Ishikawa (cell line): Measurements from ENCODE around the gene COPA.

Source experiments
- CEBPB ChIP-seq: IDR thresholded peaks from 2 replicates; pipeline ENCODE4 v1.6.1; 2012
- CREB1 ChIP-seq: IDR thresholded peaks from 2 replicates; pipeline ENCODE4 v1.6.1; 2012; ENCODE audit warnings: low read depth
- EGR1 ChIP-seq: IDR thresholded peaks from 2 replicates; pipeline ENCODE4 v1.6.1; 2012
- EP300 ChIP-seq: IDR thresholded peaks from 2 replicates; pipeline ENCODE4 v1.6.1; 2012; ENCODE audit warnings: borderline replicate concordance
- FOXM1 ChIP-seq: IDR thresholded peaks from 2 replicates; pipeline ENCODE4 v1.6.1; 2012; ENCODE audit warnings: low read depth, borderline replicate concordance
- MAX ChIP-seq: IDR thresholded peaks from 2 replicates; pipeline ENCODE4 v1.6.1; 2012
- NFIC ChIP-seq: IDR thresholded peaks from 2 replicates; pipeline ENCODE4 v1.6.1; 2012
- RAD21 ChIP-seq: IDR thresholded peaks from 2 replicates; pipeline ENCODE4 v1.6.1; 2012; ENCODE audit warnings: low read depth
- REST ChIP-seq: IDR thresholded peaks from 2 replicates; pipeline ENCODE4 v1.6.1; 2012; ENCODE audit warnings: low read depth, mild to moderate bottlenecking
- TAF1 ChIP-seq: IDR thresholded peaks from 2 replicates; pipeline ENCODE4 v1.6.1; 2012; ENCODE audit warnings: low read depth, mild to moderate bottlenecking
- TCF12 ChIP-seq: IDR thresholded peaks from 2 replicates; pipeline ENCODE4 v1.6.1; 2012; ENCODE audit warnings: low read depth
- TEAD4 ChIP-seq: IDR thresholded peaks from 2 replicates; pipeline ENCODE4 v1.6.1; 2012
- USF1 ChIP-seq: IDR thresholded peaks from 2 replicates; pipeline ENCODE4 v1.6.1; 2012
- YY1 ChIP-seq: IDR thresholded peaks from 2 replicates; pipeline ENCODE4 v1.6.1; 2012; ENCODE audit warnings: low read depth
- ZBTB7A ChIP-seq: IDR thresholded peaks from 2 replicates; pipeline ENCODE4 v1.6.1; 2012; ENCODE audit warnings: low read depth

The COPA gene

GRCh38 chr1:160291248-160292220, 51.5 kb downstream of the COPA start:
- TF ChIP-seq USF1 (0 out of 2 replicates have a peak, but pooled peaks have one; percentile 4), YY1 (no peak), RAD21 (peak; percentile 68), MAX (peak; percentile 49; the same call in 1 of the 2 replicates)

GRCh38 chr1:160285506-160285905, 57.5 kb downstream of the COPA start:
- TF ChIP-seq EGR1 (no peak), CREB1 (no peak), CEBPB (no peak), TCF12 (no peak), YY1 (no peak), USF1 (no peak), FOXM1 (no peak), REST (no peak), NFIC (no peak), MAX (no peak), TAF1 (no peak), ZBTB7A (no peak), EP300 (no peak), TEAD4 (no peak), RAD21 (no peak)

- TF ChIP-seq CREB1 (no peak), TCF12 (0 out of 2 replicates have a peak, but pooled peaks have one; percentile 49), YY1 (peak; percentile 98), EGR1 (no peak), USF1 (no peak), EP300 (no peak), RAD21 (no peak), MAX (peak; percentile 60), NFIC (no peak), FOXM1 (no peak), TAF1 (peak; percentile 94), TEAD4 (no peak), REST (no peak), CEBPB (no peak), ZBTB7A (no peak)
Measured at GRCh38 chr1:160284782-160285344, 58.2 kb downstream of the COPA start, which contains the start of gene PEX19. PEX19 (minus strand) TSS chr1:160285133; CDS start chr1:160285124, 9 bp downstream.

- TF ChIP-seq EP300 (no peak), YY1 (no peak), TCF12 (no peak), MAX (no peak), NFIC (no peak), REST (no peak), RAD21 (no peak), EGR1 (no peak)
Measured at GRCh38 chr1:160284220-160284781, 58.7 kb downstream of the COPA start.
